HepG2 (cell line): Measurements from ENCODE around the gene NPPB. TPM values are rescaled to one million over a fixed set of nuclear protein-coding genes. Genes with fewer than 3 reads are reported as not detected.

Experiments used
- ARNT2 ChIP-seq: sonication (generic); formaldehyde crosslinking; IDR thresholded peaks from 2 replicates; pipeline ENCODE4 v1.8.0; 2022; ENCODE audit warnings: mild to moderate bottlenecking, low read depth, missing genetic modification reagents, moderate library complexity
- ARNTL ChIP-seq: sonication (generic); formaldehyde crosslinking; IDR thresholded peaks from 2 replicates; pipeline ENCODE4 v1.4.0; 2020; ENCODE audit warnings: mild to moderate bottlenecking, missing genetic modification reagents
- EP300 ChIP-seq, 3 experiments: sonication (generic) in 1 of 3; formaldehyde crosslinking in 1 of 3; IDR thresholded peaks; 2 replicates each; pipeline versions ENCODE4 v1.5.1 to v1.6.1; 2011 to 2020; ENCODE audit warnings: low read depth in 2 of 3, low read length in 2 of 3, borderline replicate concordance in 1 of 3, improper control_type of control experiment in 1 of 3, mild to moderate bottlenecking in 1 of 3, missing genetic modification reagents in 1 of 3, moderate library complexity in 1 of 3
- FOXP1 ChIP-seq, 2 experiments: fragments of 450-650 bp in 1 of 2; IDR thresholded peaks; 2 replicates each; pipeline ENCODE4 v1.6.1; 2017 to 2018; ENCODE audit warnings: antibody characterized with exemption in 1 of 2
- HNF1B ChIP-seq: sonication (generic); formaldehyde crosslinking; IDR thresholded peaks from 2 replicates; pipeline ENCODE4 v1.5.1; 2020; ENCODE audit warnings: mild to moderate bottlenecking, moderate library complexity, missing genetic modification reagents
- HNRNPH1 ChIP-seq: fragments of 200-400 bp; formaldehyde crosslinking; optimal IDR thresholded peaks from 2 replicates; pipeline ENCODE3; 2017; ENCODE audit warnings: mild to moderate bottlenecking, low read depth, low read length
- KMT2A ChIP-seq: sonication (generic); formaldehyde crosslinking; IDR thresholded peaks from 2 replicates; pipeline ENCODE4 v1.4.0; 2020; ENCODE audit warnings: missing genetic modification reagents
- MED8 ChIP-seq: sonication (generic); formaldehyde crosslinking; IDR thresholded peaks from 2 replicates; pipeline ENCODE4 v1.8.1; 2023; ENCODE audit warnings: mild to moderate bottlenecking, missing genetic modification reagents; ENCODE audit not compliant: insufficient replicate concordance
- MNT ChIP-seq: fragments of 450-650 bp; IDR thresholded peaks from 2 replicates; pipeline ENCODE4 v1.6.1; 2016
- MXD4 ChIP-seq: IDR thresholded peaks from 2 replicates; pipeline ENCODE4 v1.6.1; 2016; ENCODE audit warnings: mild to moderate bottlenecking, missing biosample characterization, missing genetic modification reagents
- REST ChIP-seq, 2 experiments: IDR thresholded peaks; 2 replicates each; pipeline ENCODE4 v1.6.1; 2011 to 2012; ENCODE audit warnings: low read length in 2 of 2, borderline replicate concordance in 1 of 2, low read depth in 1 of 2, mild to moderate bottlenecking in 1 of 2, moderate library complexity in 1 of 2
- TEF ChIP-seq: sonication (generic); formaldehyde crosslinking; IDR thresholded peaks from 2 replicates; pipeline ENCODE4 v1.5.0; 2020; ENCODE audit warnings: missing genetic modification reagents
- UBTF ChIP-seq: sonication (generic); formaldehyde crosslinking; IDR thresholded peaks from 2 replicates; pipeline ENCODE4 v1.4.0; 2020; ENCODE audit warnings: mild to moderate bottlenecking, missing genetic modification reagents
- ZBTB1 ChIP-seq: sonication (generic); formaldehyde crosslinking; IDR thresholded peaks from 2 replicates; pipeline ENCODE4 v1.4.0; 2020; ENCODE audit warnings: missing genetic modification reagents, borderline replicate concordance
- ZNF143 ChIP-seq: sonication (generic); formaldehyde crosslinking; IDR thresholded peaks from 2 replicates; pipeline ENCODE4 v1.4.0; 2020; ENCODE audit warnings: missing genetic modification reagents
- ZNF260 ChIP-seq: sonication (generic); formaldehyde crosslinking; IDR thresholded peaks from 2 replicates; pipeline ENCODE4 v1.4.0; 2020; ENCODE audit warnings: missing genetic modification reagents, low read depth, mild to moderate bottlenecking, borderline replicate concordance
- ZNF549 ChIP-seq: sonication (generic); formaldehyde crosslinking; IDR thresholded peaks from 2 replicates; pipeline ENCODE4 v1.5.0; 2020; ENCODE audit warnings: missing genetic modification reagents
- polyA plus RNA-seq, 8 experiments: library from polyadenylated mRNA; depleted of rRNA in 3 of 8; stranded (reverse) in 7 of 8; unstranded in 1 of 8; fragments of >200 nt; fragmentation: Illumina TruSeq in 4 of 8; extraction: Trizol in 4 of 8; gene quantifications; 2 replicates each; pipeline versions ENCODE4 v1.2.1 to v1.2.3, GENCODE V29; 2011 to 2016; ENCODE audit warnings: low read depth in 4 of 8, missing spikeins in 1 of 8, mixed read lengths in 1 of 8; ENCODE audit not compliant: insufficient read depth in 1 of 8
- total RNA-seq, 5 experiments: library from RNA; depleted of rRNA; stranded (reverse); fragments of >200 nt; fragmentation: Illumina TruSeq; extraction: Trizol; gene quantifications; 2 replicates each; pipeline ENCODE4 v1.2.3, GENCODE V29; 2016; ENCODE audit warnings: low read depth in 1 of 5

The NPPB gene
- total and polyA plus RNA-seq, 2 of the 13 experiments (the other 11 are each of a cell fraction or from before 2014, with no cell fraction given), result 1.9 TPM; not detected in 1

- TF ChIP-seq HNF1B (CRISPR knock-in tag), result peak; percentile 46; the same call in 1 of the 2 replicates
- TF ChIP-seq KMT2A (CRISPR knock-in tag), result no peak; the same call in 1 of the 2 replicates
- peak; percentile 96 to 97 for TF ChIP-seq EP300 (IDR thresholded peaks at IDR 0.05; ENCODE audit: low read depth in 2 of 2, low read length in 2 of 2)
- TF ChIP-seq EP300 (CRISPR knock-in tag; IDR thresholded peaks at IDR 0.05; ENCODE audit: borderline replicate concordance), result peak; percentile 86; the same call in 1 of the 2 replicates
- no peak for TF ChIP-seq FOXP1 (IDR thresholded peaks at IDR 0.05)
- peak; percentile 94 for TF ChIP-seq FOXP1 (CRISPR knock-in tag; IDR thresholded peaks at IDR 0.05)
- TF ChIP-seq MED8, result no peak
- TF ChIP-seq UBTF (CRISPR knock-in tag), result peak; percentile 49; the same call in 1 of the 2 replicates
- TF ChIP-seq ZBTB1 (CRISPR knock-in tag), result no peak
- no peak for TF ChIP-seq ZNF549 (CRISPR knock-in tag)
- no peak for TF ChIP-seq HNRNPH1
- TF ChIP-seq MNT, result peak; percentile 36; the same call in 1 of the 2 replicates
- peak; percentile 40 for TF ChIP-seq MXD4 (CRISPR knock-in tag)
- TF ChIP-seq REST (IDR thresholded peaks at IDR 0.05; ENCODE audit: borderline replicate concordance in 1 of 2, low read depth in 1 of 2, low read length in 2 of 2), result peak in 1 of 2 experiments; percentile 74; a peak in 3 of 4 replicates
- TF ChIP-seq ZNF260 (CRISPR knock-in tag), result no peak
- TF ChIP-seq ARNT2, result no peak
- TF ChIP-seq ZNF143, result no peak
- TF ChIP-seq TEF (CRISPR knock-in tag), result no peak
- peak; percentile 86 for TF ChIP-seq ARNTL (CRISPR knock-in tag)
Observed at GRCh38 chr1:11842154-11843041, 16.3 kb downstream of the NPPB start (continued).
